OCI-LY1 (cell line): ENCODE results near the gene INTS6.

Experiments used
- CTCF ChIP-seq: fragments of 200-600 bp; sonication (generic), shearing (Covaris generic); IDR thresholded peaks from 2 replicates; pipeline ENCODE4 v1.5.1; 2017; ENCODE audit warnings: mild to moderate bottlenecking, antibody characterized with exemption, low read length, moderate library complexity, mixed read lengths
- EZH2 ChIP-seq: fragments of 200-600 bp; sonication (generic), shearing (Covaris generic); IDR thresholded peaks from 2 replicates; pipeline ENCODE4 v1.8.0; 2017; ENCODE audit warnings: borderline replicate concordance, mixed run types, mild to moderate bottlenecking, antibody characterized with exemption, low read length, moderate library complexity, mixed read lengths

DNA sequence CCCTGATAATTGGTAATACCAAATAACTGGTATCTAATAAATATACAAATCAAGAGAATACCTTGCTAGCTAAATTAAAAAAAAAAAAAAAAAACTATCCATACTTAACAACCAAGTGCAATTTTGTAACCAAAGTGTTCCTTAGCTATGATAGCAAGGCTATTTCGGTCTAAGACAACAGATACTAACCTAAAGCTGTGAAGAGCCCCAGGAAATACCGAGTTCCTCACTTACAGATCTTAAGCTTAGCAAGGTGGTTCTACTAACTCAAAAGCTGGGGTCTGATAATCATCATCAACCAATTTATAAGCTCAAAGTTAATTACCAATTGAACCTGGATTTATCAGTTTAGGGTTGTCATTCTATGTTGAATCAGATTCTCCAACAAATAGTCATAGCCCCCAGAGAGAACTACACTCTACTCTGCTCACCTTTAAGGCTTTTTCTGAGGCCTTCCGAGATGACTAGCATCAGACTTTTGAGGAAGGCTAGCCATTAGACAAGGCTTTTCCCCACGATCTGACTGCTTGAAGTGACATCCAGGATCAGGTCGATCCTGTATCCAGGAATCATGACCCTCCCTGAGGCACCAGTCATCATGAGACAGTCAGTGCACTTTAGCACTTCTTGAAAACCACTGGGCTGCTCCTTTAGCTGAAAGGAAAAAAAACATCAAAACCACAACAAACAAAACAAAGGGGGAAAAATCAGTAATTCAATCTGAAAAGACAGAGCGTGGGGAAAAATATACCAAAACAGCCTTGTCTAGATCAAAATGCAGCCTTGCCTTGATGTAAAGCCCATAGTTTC, 31.9 kb downstream of the INTS6 start:
- TF ChIP-seq CTCF (no peak), EZH2 (no peak)
